IPS-20b (cell line): Measurements from ENCODE around the gene LPP.

Experiments
- H3K27ac ChIP-seq: one replicate; pipeline ENCODE4 v1.5.1; 2013; ENCODE audit warnings: low read length
- H3K27me3 ChIP-seq: 2 replicates; pipeline ENCODE4 v1.6.1; 2013; ENCODE audit warnings: mild to moderate bottlenecking, low read length, inconsistent platforms; ENCODE audit not compliant: insufficient read depth
- H3K36me3 ChIP-seq: 2 replicates; pipeline ENCODE4 v1.6.1; 2013; ENCODE audit warnings: low read depth, mild to moderate bottlenecking, inconsistent platforms, low read length, moderate library complexity; ENCODE audit not compliant: insufficient read depth
- H3K4me1 ChIP-seq: 2 replicates; pipeline ENCODE4 v1.6.1; 2013; ENCODE audit warnings: mild to moderate bottlenecking, control low read depth, inconsistent platforms, low read length, moderate library complexity; ENCODE audit not compliant: insufficient read depth
- H3K4me3 ChIP-seq: 2 replicates; pipeline ENCODE4 v1.5.1; 2013; ENCODE audit warnings: mild to moderate bottlenecking, low read length, inconsistent platforms
- H3K9ac ChIP-seq: 2 replicates; pipeline ENCODE4 v1.6.1; 2013; ENCODE audit warnings: low read depth, mild to moderate bottlenecking, inconsistent platforms, low read length, moderate library complexity
- H3K9me3 ChIP-seq: 2 replicates; pipeline ENCODE4 v1.6.1; 2013; ENCODE audit warnings: mild to moderate bottlenecking, low read depth, low read length, inconsistent platforms; ENCODE audit not compliant: insufficient read depth

The LPP gene

GRCh38 chr3:188812198-188812597 is 658.2 kb downstream of the LPP start:
- no peak overlapping the region for H3K9ac ChIP-seq
- H3K4me3 ChIP-seq = no peak overlapping the region
- H3K27ac ChIP-seq = no peak overlapping the region
- no peaks in the 10 kb centered on the region for H3K36me3 ChIP-seq
- no peaks in the 10 kb centered on the region for H3K27me3 ChIP-seq
- peaks cover 13% of the 10 kb centered on the region for H3K9me3 ChIP-seq
- H3K4me1 ChIP-seq = no peaks in the 10 kb centered on the region

DNA sequence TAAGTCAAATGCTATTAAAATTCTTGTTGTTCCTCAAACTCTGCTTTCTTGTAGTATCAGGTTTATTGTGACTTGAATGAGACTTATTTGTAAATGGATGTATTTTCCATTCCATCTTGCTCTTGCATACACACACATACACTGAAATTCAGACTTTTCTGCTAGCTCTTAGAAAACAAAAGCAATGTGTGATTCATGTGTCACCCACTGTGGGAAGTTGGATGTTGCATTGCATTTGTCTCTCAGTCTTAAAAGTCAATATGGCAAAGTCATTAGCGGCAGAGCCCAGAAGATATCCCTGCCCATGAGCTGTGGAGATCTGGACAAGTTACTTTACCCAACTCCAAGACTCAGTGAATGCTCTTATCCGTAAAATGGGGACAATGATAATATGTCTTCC is 660.6 kb downstream of the LPP start:
- H3K27ac ChIP-seq = no peak overlapping the region
- H3K4me3 ChIP-seq = no peak overlapping the region
- no peaks in the 10 kb centered on the region for H3K9me3 ChIP-seq
- peaks cover 3% of the 10 kb centered on the region; the same call in 1 of the 2 replicates for H3K4me1 ChIP-seq
- no peak overlapping the region for H3K9ac ChIP-seq
- H3K27me3 ChIP-seq = no peaks in the 10 kb centered on the region
- H3K36me3 ChIP-seq = no peaks in the 10 kb centered on the region

- Histone ChIP-seq H3K36me3 (no peaks in the 10 kb centered on the region), H3K27ac (no peak overlapping the region), H3K27me3 (no peaks in the 10 kb centered on the region), H3K9me3 (no peaks in the 10 kb centered on the region), H3K4me3 (no peak overlapping the region), H3K9ac (no peak overlapping the region), H3K4me1 (peaks cover 3% of the 10 kb centered on the region; the same call in 1 of the 2 replicates)
Observed at GRCh38 chr3:188817103-188817934, 663.4 kb downstream of the LPP start.

- no peaks in the 10 kb centered on the region for H3K36me3 ChIP-seq
- H3K27ac ChIP-seq = no peak overlapping the region
- no peak overlapping the region for H3K4me3 ChIP-seq
- no peak overlapping the region for H3K9ac ChIP-seq
- H3K27me3 ChIP-seq = no peaks in the 10 kb centered on the region
- H3K4me1 ChIP-seq = peaks cover 3% of the 10 kb centered on the region; the same call in 1 of the 2 replicates
- H3K9me3 ChIP-seq = no peaks in the 10 kb centered on the region
Observed at GRCh38 chr3:188817935-188818269, 663.9 kb downstream of the LPP start.

DNA sequence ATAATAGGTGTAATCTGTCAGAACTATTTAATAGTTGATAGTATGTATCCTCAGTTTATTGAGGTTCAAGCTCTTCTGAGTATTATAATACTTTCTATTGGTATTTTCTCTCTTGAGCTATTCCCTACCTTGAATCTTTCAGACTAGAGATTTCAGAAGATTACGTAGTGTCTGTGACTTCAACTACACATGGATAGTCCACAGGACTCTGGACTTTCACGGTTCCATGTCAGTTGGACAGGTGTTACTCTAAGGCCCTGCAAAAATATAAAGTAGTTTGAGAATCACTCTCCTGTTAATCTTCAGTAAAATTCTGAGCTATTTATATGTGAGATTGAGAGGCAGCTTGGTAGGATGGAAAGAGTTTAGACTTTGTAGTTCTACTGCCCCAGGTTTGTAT is 664.3 kb downstream of the LPP start:
- Histone ChIP-seq H3K9me3 (no peaks in the 10 kb centered on the region), H3K4me1 (peaks cover 3% of the 10 kb centered on the region; the same call in 1 of the 2 replicates), H3K27me3 (no peaks in the 10 kb centered on the region), H3K4me3 (no peak overlapping the region), H3K9ac (no peak overlapping the region), H3K36me3 (no peaks in the 10 kb centered on the region), H3K27ac (no peak overlapping the region)

DNA sequence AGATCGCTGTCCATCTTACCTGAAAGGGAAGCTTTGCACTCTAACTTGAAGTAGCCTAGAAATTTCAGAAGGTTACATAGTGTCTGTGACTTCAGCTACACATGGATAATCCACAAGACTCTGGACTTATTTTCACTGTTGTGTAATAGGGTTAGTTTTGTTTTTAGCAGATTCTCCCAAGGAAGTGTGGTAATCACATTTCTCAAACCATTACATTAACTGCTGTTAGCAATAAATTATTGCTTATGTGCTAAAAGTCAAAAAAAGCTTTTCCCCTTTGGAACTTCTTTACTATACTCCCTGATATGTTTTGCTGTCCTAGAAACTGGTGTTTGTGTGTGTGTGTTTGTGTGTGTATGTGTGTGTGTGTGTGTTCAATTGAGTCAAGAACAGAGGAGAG is 666.0 kb downstream of the LPP start:
- H3K4me1 ChIP-seq = peaks cover 3% of the 10 kb centered on the region; the same call in 1 of the 2 replicates
- H3K27ac ChIP-seq = no peak overlapping the region
- no peak overlapping the region for H3K9ac ChIP-seq
- no peak overlapping the region for H3K4me3 ChIP-seq
- H3K36me3 ChIP-seq = no peaks in the 10 kb centered on the region
- no peaks in the 10 kb centered on the region for H3K27me3 ChIP-seq
- H3K9me3 ChIP-seq = no peaks in the 10 kb centered on the region

- peaks cover 3% of the 10 kb centered on the region; the same call in 1 of the 2 replicates for H3K4me1 ChIP-seq
- no peaks in the 10 kb centered on the region for H3K27me3 ChIP-seq
- no peak overlapping the region for H3K4me3 ChIP-seq
- H3K9ac ChIP-seq = no peak overlapping the region
- H3K27ac ChIP-seq = no peak overlapping the region
- no peaks in the 10 kb centered on the region for H3K36me3 ChIP-seq
- no peaks in the 10 kb centered on the region for H3K9me3 ChIP-seq
Observed at GRCh38 chr3:188822004-188822403, 668.0 kb downstream of the LPP start.

DNA sequence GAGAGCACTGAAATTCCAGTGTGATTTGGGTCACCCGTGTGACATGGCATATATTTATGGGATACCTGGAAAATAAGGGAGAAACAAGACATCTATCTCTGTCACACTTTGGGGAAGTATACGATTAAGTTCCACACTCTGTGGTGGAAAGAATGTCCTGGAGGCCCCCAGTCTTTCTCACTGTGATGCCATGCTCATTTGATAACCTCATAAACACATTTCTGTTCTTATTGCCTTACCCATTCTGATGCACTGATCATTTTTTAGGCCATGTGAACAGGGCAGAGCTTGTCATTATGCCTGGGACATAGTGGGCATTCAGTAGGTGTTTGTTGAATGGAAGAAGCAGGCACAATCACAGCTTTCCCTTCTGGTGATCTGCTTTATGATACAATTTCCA is 668.5 kb downstream of the LPP start:
- no peak overlapping the region for H3K9ac ChIP-seq

GRCh38 chr3:188824566-188824965 is 670.6 kb downstream of the LPP start:
- H3K36me3 ChIP-seq = no peaks in the 10 kb centered on the region
- no peak overlapping the region for H3K9ac ChIP-seq
- no peak overlapping the region for H3K4me3 ChIP-seq
- H3K27me3 ChIP-seq = no peaks in the 10 kb centered on the region
- no peaks in the 10 kb centered on the region for H3K4me1 ChIP-seq
- no peaks in the 10 kb centered on the region for H3K9me3 ChIP-seq
- no peak overlapping the region for H3K27ac ChIP-seq

More for the DNA sequence above, 668.5 kb downstream of the LPP start:
- Histone ChIP-seq H3K4me1 (peaks cover 3% of the 10 kb centered on the region; the same call in 1 of the 2 replicates), H3K36me3 (no peaks in the 10 kb centered on the region), H3K9me3 (no peaks in the 10 kb centered on the region), H3K27ac (no peak overlapping the region), H3K27me3 (no peaks in the 10 kb centered on the region), H3K4me3 (no peak overlapping the region)

GRCh38 chr3:188825901-188826300 is 671.9 kb downstream of the LPP start:
- H3K4me1 ChIP-seq = no peaks in the 10 kb centered on the region
- H3K4me3 ChIP-seq = no peak overlapping the region
- no peaks in the 10 kb centered on the region for H3K9me3 ChIP-seq
- H3K27me3 ChIP-seq = no peaks in the 10 kb centered on the region
- H3K27ac ChIP-seq = no peak overlapping the region
- H3K9ac ChIP-seq = no peak overlapping the region
- no peaks in the 10 kb centered on the region for H3K36me3 ChIP-seq

DNA sequence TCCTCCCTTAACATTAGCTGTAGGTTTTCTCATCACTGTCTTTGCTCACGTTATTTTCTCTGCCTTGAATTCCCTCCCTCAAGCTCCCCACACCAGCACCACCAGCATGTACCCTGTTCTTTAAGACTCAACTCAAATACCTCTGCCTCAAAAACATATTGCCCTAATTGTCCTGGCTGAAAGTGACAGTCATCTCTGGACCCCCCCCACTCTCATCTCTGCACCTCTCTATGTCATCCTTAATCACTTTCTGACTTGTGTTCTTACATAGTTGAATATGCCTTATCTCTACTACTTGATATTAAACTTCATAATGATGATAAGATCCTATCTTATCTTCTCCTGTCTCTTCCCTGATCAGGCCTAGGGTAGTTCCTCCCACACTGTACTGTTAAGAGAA is 672.6 kb downstream of the LPP start:
- Histone ChIP-seq H3K36me3 (no peaks in the 10 kb centered on the region), H3K9ac (no peak overlapping the region), H3K4me3 (no peak overlapping the region), H3K27ac (no peak overlapping the region), H3K4me1 (no peaks in the 10 kb centered on the region), H3K27me3 (no peaks in the 10 kb centered on the region), H3K9me3 (no peaks in the 10 kb centered on the region)

GRCh38 chr3:188827103-188827502 is 673.1 kb downstream of the LPP start:
- no peaks in the 10 kb centered on the region for H3K36me3 ChIP-seq
- H3K27ac ChIP-seq = no peak overlapping the region
- H3K9ac ChIP-seq = no peak overlapping the region
- H3K27me3 ChIP-seq = no peaks in the 10 kb centered on the region
- H3K4me3 ChIP-seq = no peak overlapping the region
- H3K4me1 ChIP-seq = no peaks in the 10 kb centered on the region
- H3K9me3 ChIP-seq = no peaks in the 10 kb centered on the region
